Mesenchymal stem cell (in vitro differentiated cells and primary cell): ENCODE measurements around the gene MDFI.
A peak's percentile ranks its signal among the peaks of the same experiment; 100 is the strongest.

ENCODE experiments used
- DNase-seq: peaks from one replicate; pipeline ENCODE4 v3.0.0-alpha.2; 2013
- H2AFZ ChIP-seq: one replicate; pipeline ENCODE4 v1.6.1; 2013; ENCODE audit warnings: low read depth, mild to moderate bottlenecking, control low read depth, inconsistent platforms, low read length, moderate library complexity
- H2AK5ac ChIP-seq: 2 replicates; pipeline ENCODE4 v1.6.1; 2013; ENCODE audit warnings: low read length, moderate library complexity, mild to moderate bottlenecking, inconsistent platforms; ENCODE audit not compliant: severe bottlenecking
- H2BK120ac ChIP-seq: one replicate; pipeline ENCODE4 v1.6.1; 2013; ENCODE audit warnings: low read depth, mild to moderate bottlenecking, inconsistent platforms, low read length, moderate library complexity
- H2BK12ac ChIP-seq, 2 experiments: one replicate each; pipeline ENCODE4 v1.6.1; 2013; ENCODE audit warnings: inconsistent platforms in 2 of 2, low read length in 2 of 2, mild to moderate bottlenecking in 2 of 2, moderate library complexity in 2 of 2, control low read depth in 1 of 2
- H2BK15ac ChIP-seq: one replicate; pipeline ENCODE4 v1.6.1; 2013; ENCODE audit warnings: mild to moderate bottlenecking, low read depth, inconsistent platforms; ENCODE audit not compliant: poor library complexity, severe bottlenecking
- H2BK5ac ChIP-seq: 2 replicates; pipeline ENCODE4 v1.6.1; 2013; ENCODE audit warnings: low read depth, mild to moderate bottlenecking, low read length, control low read depth, inconsistent platforms; ENCODE audit not compliant: poor library complexity, severe bottlenecking
- H3K14ac ChIP-seq, 2 experiments: one replicate each; pipeline ENCODE4 v1.6.1; 2013; ENCODE audit warnings: inconsistent platforms in 2 of 2, low read length in 2 of 2, control low read depth in 1 of 2, mild to moderate bottlenecking in 1 of 2, moderate library complexity in 1 of 2
- H3K18ac ChIP-seq, 2 experiments: one replicate each; pipeline ENCODE4 v1.6.1; 2013; ENCODE audit warnings: inconsistent platforms in 2 of 2, low read length in 2 of 2, control low read depth in 1 of 2, low read depth in 1 of 2, mild to moderate bottlenecking in 1 of 2
- H3K23ac ChIP-seq, 2 experiments: one replicate each; pipeline ENCODE4 v1.6.1; 2013; ENCODE audit warnings: inconsistent platforms in 2 of 2, low read length in 2 of 2, mild to moderate bottlenecking in 2 of 2, moderate library complexity in 2 of 2, control low read depth in 1 of 2
- H3K27ac ChIP-seq: 2 replicates; pipeline ENCODE4 v1.5.1; 2013; ENCODE audit warnings: mild to moderate bottlenecking, moderate library complexity, low read length, control low read depth, inconsistent platforms; ENCODE audit not compliant: poor library complexity, severe bottlenecking
- H3K27me3 ChIP-seq, 2 experiments: 2 replicates each; pipeline versions ENCODE4 v1.6.1 to v1.7.0; 2013; ENCODE audit warnings: low read length in 2 of 2, mild to moderate bottlenecking in 2 of 2, moderate library complexity in 2 of 2, control low read depth in 1 of 2, inconsistent platforms in 1 of 2; ENCODE audit not compliant: control insufficient read depth in 1 of 2, insufficient read depth in 1 of 2
- H3K36me3 ChIP-seq, 2 experiments: 2 replicates each; pipeline versions ENCODE4 v1.6.1 to v1.7.0; 2013; ENCODE audit warnings: low read length in 2 of 2, control low read depth in 1 of 2, inconsistent platforms in 1 of 2, low read depth in 1 of 2, mild to moderate bottlenecking in 1 of 2; ENCODE audit not compliant: insufficient read depth in 2 of 2, control insufficient read depth in 1 of 2
- H3K4ac ChIP-seq, 2 experiments: one replicate each; pipeline ENCODE4 v1.6.1; 2013; ENCODE audit warnings: inconsistent platforms in 2 of 2, low read length in 2 of 2, mild to moderate bottlenecking in 2 of 2, moderate library complexity in 2 of 2, control low read depth in 1 of 2, low read depth in 1 of 2
- H3K4me1 ChIP-seq: 2 replicates; pipeline ENCODE4 v1.6.1; 2013; ENCODE audit warnings: low read depth, low read length, control low read depth; ENCODE audit not compliant: control insufficient read depth, insufficient read depth
- H3K4me2 ChIP-seq: 2 replicates; pipeline ENCODE4 v1.6.1; 2013; ENCODE audit warnings: low read length, mild to moderate bottlenecking, inconsistent platforms; ENCODE audit not compliant: poor library complexity, severe bottlenecking
- H3K4me3 ChIP-seq, 2 experiments: 2 replicates each; pipeline versions ENCODE4 v1.5.1 to v1.7.0; 2013; ENCODE audit warnings: low read length in 2 of 2, mild to moderate bottlenecking in 2 of 2, control low read depth in 1 of 2, low read depth in 1 of 2; ENCODE audit not compliant: insufficient read depth in 1 of 2
- H3K79me1 ChIP-seq: replicated peaks from 2 replicates; pipeline ENCODE4 v1.6.1; 2013; ENCODE audit warnings: mild to moderate bottlenecking, control low read depth, low read length, inconsistent platforms; ENCODE audit not compliant: poor library complexity, severe bottlenecking
- H3K9ac ChIP-seq: 2 replicates; pipeline ENCODE4 v1.7.0; 2013; ENCODE audit warnings: mild to moderate bottlenecking, low read length, moderate library complexity
- H3K9me3 ChIP-seq: 2 replicates; pipeline ENCODE4 v1.7.0; 2013; ENCODE audit warnings: mild to moderate bottlenecking, low read length; ENCODE audit not compliant: control insufficient read depth
- H4K8ac ChIP-seq: one replicate; pipeline ENCODE4 v1.6.1; 2013; ENCODE audit warnings: inconsistent platforms, mild to moderate bottlenecking, low read length, moderate library complexity
- H4K91ac ChIP-seq: one replicate; pipeline ENCODE4 v1.6.1; 2013; ENCODE audit warnings: mild to moderate bottlenecking, low read length, inconsistent platforms
- WGBS: methylation state at CpG from one replicate; pipeline ENCODE4 v1.1.7; 2013; ENCODE audit warnings: mixed read lengths; 5-methylcytosine and 5-hydroxymethylcytosine counted together

MDFI gene

GRCh38 chr6:41646026-41646795 is 7.9 kb downstream of the MDFI start:
- Histone ChIP-seq H3K79me1 (peaks cover 20% of the 10 kb centered on the region), H2BK12ac (no peak overlapping the region), H2BK120ac (no peak overlapping the region), H2BK15ac (no peak overlapping the region), H3K9me3 (no peaks in the 10 kb centered on the region), H4K8ac (no peak overlapping the region), H3K9ac (no peak overlapping the region), H2AFZ (no peak overlapping the region), H3K36me3 (peaks cover 0 to 65% of the 10 kb centered on the region in 2 experiments), H3K27me3 (peaks cover 0 to 77% of the 10 kb centered on the region in 2 experiments), H3K4me1 (peaks cover 66% of the 10 kb centered on the region), H4K91ac (no peak overlapping the region), H3K4ac (no peak overlapping the region), H3K4me2 (no peak overlapping the region), H3K18ac (no peak overlapping the region), H3K23ac (no peak overlapping the region), H2BK5ac (no peak overlapping the region), H3K14ac (no peak overlapping the region), H2AK5ac (peak overlapping the region; percentile 5), H3K27ac (no peak overlapping the region), H3K4me3 (no peak overlapping the region)
- WGBS: 95% methylated on average over 14 of the region's 14 CpGs
- DNase-seq: no peak

GRCh38 chr6:41647061-41647511 is 8.8 kb downstream of the MDFI start:
- peak; percentile 19 for DNase-seq
- Histone ChIP-seq H4K91ac (no peak overlapping the region), H3K4me2 (no peak overlapping the region), H3K9me3 (no peaks in the 10 kb centered on the region), H3K79me1 (peaks cover 19% of the 10 kb centered on the region), H3K23ac (no peak overlapping the region), H3K36me3 (peaks cover 0 to 69% of the 10 kb centered on the region in 2 experiments), H3K4me3 (no peak overlapping the region), H3K18ac (peak overlapping the region in 1 of 2 experiments; percentile 7), H2BK5ac (no peak overlapping the region), H3K4ac (no peak overlapping the region), H2BK15ac (no peak overlapping the region), H4K8ac (no peak overlapping the region), H3K27me3 (peaks cover 0 to 76% of the 10 kb centered on the region in 2 experiments), H2AK5ac (no peak overlapping the region), H3K4me1 (peaks cover 63% of the 10 kb centered on the region), H3K14ac (no peak overlapping the region), H2AFZ (no peak overlapping the region), H3K27ac (peak overlapping the region; percentile 6), H2BK12ac (no peak overlapping the region), H2BK120ac (no peak overlapping the region), H3K9ac (no peak overlapping the region)
- 85% methylated on average over 7 of the region's 9 CpGs for WGBS

GRCh38 chr6:41648070-41648585 is 9.9 kb downstream of the MDFI start:
- H2AFZ ChIP-seq: no peak overlapping the region

GRCh38 chr6:41648921-41649320 is 10.7 kb downstream of the MDFI start:
- Histone ChIP-seq H3K36me3 (peaks cover 0 to 79% of the 10 kb centered on the region in 2 experiments), H2BK5ac (no peak overlapping the region), H3K18ac (no peak overlapping the region), H4K8ac (no peak overlapping the region), H3K14ac (no peak overlapping the region), H3K4me1 (peaks cover 55% of the 10 kb centered on the region), H3K9ac (no peak overlapping the region), H3K9me3 (no peaks in the 10 kb centered on the region), H2BK12ac (no peak overlapping the region), H3K27ac (no peak overlapping the region), H2BK15ac (no peak overlapping the region), H2AK5ac (no peak overlapping the region), H3K79me1 (peaks cover 17% of the 10 kb centered on the region), H4K91ac (no peak overlapping the region), H2AFZ (no peak overlapping the region), H3K4ac (no peak overlapping the region), H3K23ac (no peak overlapping the region), H2BK120ac (no peak overlapping the region), H3K27me3 (peaks cover 0 to 71% of the 10 kb centered on the region in 2 experiments), H3K4me3 (no peak overlapping the region), H3K4me2 (no peak overlapping the region)
- 77% methylated on average over 3 of the region's 5 CpGs for WGBS
- no peak for DNase-seq

More at GRCh38 chr6:41648070-41648585, 9.9 kb downstream of the MDFI start:
- Histone ChIP-seq H3K4me3 (no peak overlapping the region), H3K4me2 (no peak overlapping the region), H3K18ac (no peak overlapping the region), H3K4ac (no peak overlapping the region), H2BK5ac (no peak overlapping the region), H3K9ac (no peak overlapping the region), H3K9me3 (no peaks in the 10 kb centered on the region), H3K27me3 (peaks cover 0 to 75% of the 10 kb centered on the region in 2 experiments), H2AK5ac (no peak overlapping the region), H2BK120ac (no peak overlapping the region), H2BK12ac (no peak overlapping the region), H3K79me1 (peaks cover 17% of the 10 kb centered on the region), H4K91ac (no peak overlapping the region), H3K27ac (no peak overlapping the region), H3K14ac (no peak overlapping the region), H3K36me3 (peaks cover 0 to 73% of the 10 kb centered on the region in 2 experiments), H3K4me1 (peaks cover 54% of the 10 kb centered on the region), H4K8ac (no peak overlapping the region), H3K23ac (no peak overlapping the region), H2BK15ac (no peak overlapping the region)
- DNase-seq: no peak
- WGBS: 90% methylated on average over 7 of the region's 7 CpGs
